ENCODE results near the gene RAD51B.

Gene RAD51B

GRCh38 chr14:68458840-68459469 lies 639.4 kb downstream of the RAD51B start:
- DNase-seq = no peak

GRCh38 chr14:68459480-68460136 lies 640.0 kb downstream of the RAD51B start:
- DNase-seq = no peak

- no peak for DNase-seq
Observed at GRCh38 chr14:68460541-68460940, 641.0 kb downstream of the RAD51B start.

GRCh38 chr14:68461086-68461485 lies 641.5 kb downstream of the RAD51B start:
- no peak for DNase-seq

- no peak for DNase-seq
Observed at GRCh38 chr14:68462683-68463082, 643.1 kb downstream of the RAD51B start.

- DNase-seq = no peak
Observed at GRCh38 chr14:68463299-68463698, 643.7 kb downstream of the RAD51B start.

GRCh38 chr14:68463705-68464374 lies 644.3 kb downstream of the RAD51B start:
- no peak for DNase-seq

- DNase-seq = no peak
Observed at GRCh38 chr14:68464711-68465110, 645.1 kb downstream of the RAD51B start.

GRCh38 chr14:68466491-68466977 lies 647.0 kb downstream of the RAD51B start:
- DNase-seq = no peak

GRCh38 chr14:68467425-68467824 lies 647.8 kb downstream of the RAD51B start:
- no peak for DNase-seq

- DNase-seq = no peak
Observed at GRCh38 chr14:68468437-68469207, 649.0 kb downstream of the RAD51B start.

- no peak for DNase-seq
Observed at GRCh38 chr14:68469208-68469713, 649.7 kb downstream of the RAD51B start.

- DNase-seq = no peak
Observed at GRCh38 chr14:68470361-68470760, 650.8 kb downstream of the RAD51B start.

GRCh38 chr14:68471029-68471963 lies 651.7 kb downstream of the RAD51B start:
- DNase-seq = no peak

GRCh38 chr14:68471964-68472508 lies 652.5 kb downstream of the RAD51B start:
- no peak for DNase-seq

GRCh38 chr14:68473069-68473468 lies 653.5 kb downstream of the RAD51B start:
- DNase-seq = no peak

GRCh38 chr14:68473794-68474193 lies 654.2 kb downstream of the RAD51B start:
- DNase-seq = no peak

- no peak for DNase-seq
Observed at GRCh38 chr14:68474741-68475140, 655.2 kb downstream of the RAD51B start.

- no peak for DNase-seq
Observed at GRCh38 chr14:68475802-68476201, 656.2 kb downstream of the RAD51B start.

GRCh38 chr14:68476212-68477109 lies 656.9 kb downstream of the RAD51B start:
- no peak for DNase-seq

- DNase-seq = no peak
Observed at GRCh38 chr14:68477110-68477455, 657.5 kb downstream of the RAD51B start.
